Raji (cell line): Measurements from ENCODE around the gene ANKRD11.

ENCODE experiments used
- POLR2A ChIP-seq: IDR thresholded peaks from 2 replicates; pipeline ENCODE4 v1.6.1; 2011; ENCODE audit warnings: low read depth, low read length, control low read depth; ENCODE audit not compliant: insufficient read depth

ANKRD11 gene

DNA sequence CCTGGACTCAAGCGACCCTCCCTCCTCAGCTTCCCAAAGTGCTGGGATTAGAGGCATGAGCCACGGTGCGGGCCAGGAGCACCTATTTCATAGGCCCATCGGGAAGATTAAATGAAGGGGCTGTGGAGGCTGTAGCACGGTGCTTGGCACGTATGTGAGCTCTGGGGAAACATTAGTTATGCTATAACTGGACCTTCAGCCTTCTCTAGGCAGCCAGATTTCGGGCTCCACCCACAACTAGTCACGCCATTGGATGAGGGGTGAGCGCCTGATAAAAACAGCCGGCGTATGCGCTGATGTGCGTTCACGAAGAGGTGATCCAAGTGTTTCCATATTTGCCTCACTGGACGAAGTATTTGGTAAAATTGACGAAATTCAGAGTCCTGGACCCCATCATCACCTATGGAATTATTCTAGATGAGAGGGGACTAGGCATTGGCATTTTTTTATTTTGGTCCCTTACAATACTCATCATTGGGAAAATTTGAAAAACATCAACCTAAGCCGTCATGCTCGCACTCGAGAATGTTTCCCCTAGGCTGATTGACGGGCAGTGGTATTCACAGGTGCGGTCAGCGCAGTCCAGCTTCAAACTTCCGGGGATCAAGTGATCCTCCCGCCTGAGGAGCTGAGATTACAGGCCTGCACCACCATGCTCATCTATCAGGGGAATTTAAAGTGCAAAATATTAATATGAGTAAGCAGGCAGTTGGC lies 1.8 kb upstream of the ANKRD11 start:
- TF ChIP-seq POLR2A: no peak

DNA sequence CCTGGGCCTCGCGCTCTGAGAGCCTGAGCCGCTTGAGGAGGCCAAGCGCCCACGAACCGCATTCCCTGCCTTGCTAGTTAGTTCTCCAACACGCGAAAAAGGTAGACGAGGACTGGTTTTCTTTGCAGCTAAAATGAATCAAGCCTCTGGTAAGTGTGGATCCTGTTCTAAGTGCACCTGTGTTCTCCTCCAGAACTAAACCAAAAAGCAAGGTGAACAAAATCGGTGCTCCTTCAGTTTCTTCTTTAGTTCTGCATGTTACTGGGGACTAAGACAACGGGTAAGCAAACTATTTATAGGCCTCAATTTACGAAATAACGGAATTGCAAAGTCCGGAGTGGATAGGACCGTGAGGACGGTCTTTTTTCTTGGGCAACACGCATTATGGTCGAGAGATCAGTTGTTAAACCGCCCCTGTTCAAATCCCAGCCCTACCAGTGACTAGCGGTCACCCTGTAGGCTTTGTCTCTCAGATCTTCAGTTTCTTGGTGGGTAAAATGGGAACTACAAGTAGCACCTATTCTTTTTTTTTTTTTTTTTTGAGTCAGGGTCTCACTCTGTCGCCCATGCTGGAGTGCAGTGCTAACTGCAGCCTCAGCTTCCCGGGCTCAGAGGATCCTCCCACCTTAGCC lies 993 bp upstream of the ANKRD11 start:
- TF ChIP-seq POLR2A: no peak

DNA sequence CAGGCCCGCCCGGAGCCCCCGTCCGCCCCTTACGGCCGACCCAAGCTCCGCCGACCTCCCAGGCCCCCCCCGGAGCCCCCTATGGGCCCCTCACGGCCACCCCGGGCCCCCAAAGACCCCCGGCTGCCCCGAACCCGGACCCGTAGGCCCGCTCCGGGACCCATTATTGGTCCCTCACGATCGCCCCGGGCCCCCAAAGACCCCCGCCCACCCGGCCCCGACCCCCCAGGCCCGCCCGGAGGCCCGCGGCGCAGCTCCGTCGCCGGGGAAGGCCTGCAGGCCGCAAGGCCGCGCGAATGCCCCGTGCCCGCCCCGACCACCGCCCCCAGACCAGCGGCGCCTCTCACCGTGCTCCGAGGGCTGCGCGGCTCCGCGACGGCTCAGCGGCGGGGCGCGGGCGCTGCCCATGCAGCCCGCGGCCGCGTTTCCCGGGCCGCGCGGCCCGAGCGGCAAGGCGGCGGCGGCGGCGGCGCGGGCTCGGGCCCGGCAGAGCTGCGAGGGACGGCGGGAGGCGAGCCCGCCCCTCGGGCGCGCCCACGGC lies 393 bp downstream of the ANKRD11 start:
- no peak for TF ChIP-seq POLR2A

DNA sequence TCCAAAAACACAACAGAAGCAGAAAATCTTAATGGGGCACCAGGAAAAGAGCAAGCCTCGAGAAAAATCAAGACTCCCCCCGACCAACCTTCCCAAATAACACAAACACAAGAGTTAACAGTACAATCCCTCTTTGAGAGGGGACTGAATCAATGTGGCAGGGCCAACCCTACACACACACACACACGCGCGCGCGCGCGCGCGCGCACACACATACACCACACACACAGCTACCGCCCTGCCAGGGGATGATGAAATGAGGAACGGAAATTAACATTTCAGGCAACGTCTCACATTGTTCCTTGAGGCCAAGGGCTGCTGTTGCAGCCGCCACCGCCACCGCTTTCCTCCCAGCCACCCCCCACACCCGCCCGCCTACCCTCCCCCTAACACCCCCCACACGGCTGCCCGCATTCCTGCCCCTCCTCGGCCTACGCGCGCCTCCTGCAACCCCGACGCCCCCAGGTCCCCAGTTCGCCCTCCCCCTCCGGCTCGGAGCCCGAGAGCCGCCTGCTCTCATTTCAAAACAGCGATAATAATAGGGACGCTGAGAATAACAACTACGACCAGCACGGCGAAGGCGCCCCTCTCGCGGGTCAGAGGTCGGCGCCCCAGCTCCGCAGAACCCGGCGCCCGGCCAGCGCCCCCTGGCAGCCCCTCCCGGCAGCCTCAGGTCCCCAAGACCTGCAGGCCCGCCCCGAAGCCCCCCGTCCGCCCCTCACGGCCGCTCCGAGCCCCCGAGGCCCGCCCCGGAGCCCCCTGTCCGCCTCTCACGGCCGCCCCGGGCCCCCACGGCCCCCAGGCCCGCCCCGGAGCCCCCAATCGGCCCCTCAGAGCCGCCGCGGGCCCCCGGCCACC lies 1.1 kb downstream of the ANKRD11 start:
- TF ChIP-seq POLR2A: peak; percentile 55

DNA sequence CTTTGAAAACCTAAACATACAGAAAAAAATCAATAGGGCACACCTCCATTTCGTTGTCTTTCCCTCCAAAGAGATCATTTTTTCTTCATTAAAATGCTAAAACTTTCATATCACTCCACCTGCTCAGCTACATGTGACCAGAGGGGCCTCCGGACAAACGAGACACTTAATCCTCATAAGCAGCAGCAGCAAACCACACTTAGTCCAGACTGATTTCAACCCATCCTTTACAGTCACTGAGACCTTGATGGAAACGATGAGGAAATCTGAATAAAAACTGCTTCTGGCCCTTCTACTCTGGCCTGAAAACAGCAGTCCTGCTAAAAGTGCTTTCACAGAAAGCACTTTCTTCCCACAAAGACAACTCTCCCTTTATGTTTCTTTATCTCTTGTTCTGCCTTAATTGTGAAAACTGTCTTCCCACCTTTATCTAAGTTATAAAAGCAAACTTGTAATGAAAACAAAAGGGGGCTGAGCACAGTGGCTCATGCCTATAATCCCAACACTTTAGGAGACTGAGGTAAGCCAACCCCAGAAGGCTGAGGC lies 4.6 kb downstream of the ANKRD11 start:
- no peak for TF ChIP-seq POLR2A

DNA sequence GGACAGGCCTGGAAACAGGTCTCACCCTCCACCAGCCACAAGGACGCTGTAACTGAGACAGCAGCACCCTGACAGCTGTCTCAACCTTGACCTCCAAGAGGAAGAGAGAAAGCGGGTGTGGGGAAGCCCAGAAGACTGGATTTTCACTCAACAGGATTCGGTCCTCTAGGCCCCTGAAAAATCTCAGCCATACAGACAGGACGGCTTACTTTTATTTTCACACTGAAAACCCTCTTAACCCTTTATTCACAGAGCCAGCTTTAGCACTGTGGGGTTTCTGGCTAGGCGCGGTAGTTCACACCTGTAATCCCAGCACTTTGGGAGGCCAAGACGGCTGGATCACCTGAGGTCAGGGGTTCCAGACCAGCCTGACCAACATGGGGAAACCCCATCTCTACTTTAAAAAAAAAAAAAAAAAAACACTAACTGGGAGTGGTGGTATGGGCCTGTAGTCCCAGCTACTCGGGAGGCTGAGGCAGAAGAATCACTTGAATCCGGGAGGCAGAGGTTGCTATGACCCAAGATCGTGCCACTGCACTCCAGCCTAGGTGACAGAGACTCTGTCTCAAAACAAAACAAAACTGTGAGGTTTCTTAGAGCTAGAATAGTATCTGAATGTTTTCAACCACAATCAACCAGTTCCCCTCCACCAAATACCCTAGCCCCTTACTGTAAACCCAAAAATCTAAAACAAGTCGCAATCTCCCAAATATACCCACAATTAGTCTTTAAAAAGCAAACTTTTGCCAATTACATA lies 5.3 kb downstream of the ANKRD11 start:
- no peak for TF ChIP-seq POLR2A

DNA sequence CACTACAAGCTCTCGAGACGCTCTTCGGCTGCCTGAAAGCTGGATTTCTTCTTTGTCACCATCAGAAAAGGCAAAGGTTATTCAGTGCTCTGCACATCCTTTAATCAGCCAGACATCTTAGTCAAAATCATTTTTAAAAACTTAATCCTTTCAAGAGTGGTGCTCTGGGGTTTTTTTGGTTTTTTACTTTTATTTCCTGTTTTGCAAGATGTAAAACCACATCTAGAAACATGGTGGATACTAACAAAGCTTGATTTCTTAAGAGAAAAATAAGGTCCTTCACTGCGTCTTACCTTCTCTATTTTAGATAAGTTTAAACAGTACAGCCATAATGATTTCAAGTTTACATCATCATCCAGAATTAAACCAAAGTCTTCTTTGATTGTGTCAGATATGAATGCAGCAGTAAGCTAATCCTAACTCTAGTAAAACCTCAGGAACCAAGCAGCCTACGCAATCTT lies 6.3 kb downstream of the ANKRD11 start:
- TF ChIP-seq POLR2A: no peak

DNA sequence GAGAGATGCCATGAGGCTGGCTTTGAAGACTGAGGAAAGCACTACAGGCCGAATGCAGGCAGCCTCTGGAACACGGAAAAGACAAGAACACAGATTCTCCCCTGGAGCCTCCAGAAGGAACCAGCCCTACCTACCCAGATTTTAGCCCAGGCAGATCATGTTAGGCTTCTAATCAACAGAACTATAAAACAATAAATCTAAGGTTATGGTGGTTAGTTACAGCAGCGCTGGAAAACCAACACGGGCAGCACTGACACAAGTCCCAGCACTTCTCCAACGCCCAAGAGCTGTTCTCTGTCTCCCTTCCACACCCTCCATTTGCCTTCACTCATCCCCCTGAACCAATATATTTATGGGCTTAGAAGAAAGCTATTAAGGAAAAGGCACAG lies 7.5 kb downstream of the ANKRD11 start:
- no peak for TF ChIP-seq POLR2A

DNA sequence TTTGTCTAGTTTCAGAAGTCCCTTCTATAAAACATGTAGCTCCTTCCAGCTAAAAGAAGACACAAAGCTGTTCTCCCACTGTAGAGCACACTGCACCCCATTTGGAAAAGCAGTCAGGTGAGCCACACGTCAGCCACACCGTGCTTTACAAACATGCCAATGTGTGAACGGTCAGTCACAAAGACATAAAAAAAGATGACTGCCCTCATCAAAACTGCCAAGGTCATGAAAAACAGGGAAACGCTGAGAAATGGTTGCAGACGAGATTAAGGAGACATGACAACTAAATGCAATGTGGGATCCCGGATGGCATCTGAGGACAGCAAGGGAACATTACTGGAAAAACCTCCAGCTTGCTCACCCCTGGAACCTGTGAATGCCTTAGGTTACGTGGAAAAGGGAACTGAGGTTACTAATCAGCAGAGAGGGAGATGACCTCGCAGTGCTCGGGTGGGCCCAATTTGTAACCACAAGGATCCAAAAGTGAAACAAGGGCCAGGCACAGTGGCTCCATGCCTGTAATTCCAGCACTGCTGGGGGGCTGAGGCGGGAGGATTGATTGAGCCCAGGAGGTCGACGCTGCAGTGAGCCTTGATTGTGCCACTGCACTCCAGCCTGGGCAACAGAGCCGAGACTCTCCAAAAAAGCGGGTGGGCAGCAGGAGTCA lies 8.1 kb downstream of the ANKRD11 start:
- TF ChIP-seq POLR2A: no peak

DNA sequence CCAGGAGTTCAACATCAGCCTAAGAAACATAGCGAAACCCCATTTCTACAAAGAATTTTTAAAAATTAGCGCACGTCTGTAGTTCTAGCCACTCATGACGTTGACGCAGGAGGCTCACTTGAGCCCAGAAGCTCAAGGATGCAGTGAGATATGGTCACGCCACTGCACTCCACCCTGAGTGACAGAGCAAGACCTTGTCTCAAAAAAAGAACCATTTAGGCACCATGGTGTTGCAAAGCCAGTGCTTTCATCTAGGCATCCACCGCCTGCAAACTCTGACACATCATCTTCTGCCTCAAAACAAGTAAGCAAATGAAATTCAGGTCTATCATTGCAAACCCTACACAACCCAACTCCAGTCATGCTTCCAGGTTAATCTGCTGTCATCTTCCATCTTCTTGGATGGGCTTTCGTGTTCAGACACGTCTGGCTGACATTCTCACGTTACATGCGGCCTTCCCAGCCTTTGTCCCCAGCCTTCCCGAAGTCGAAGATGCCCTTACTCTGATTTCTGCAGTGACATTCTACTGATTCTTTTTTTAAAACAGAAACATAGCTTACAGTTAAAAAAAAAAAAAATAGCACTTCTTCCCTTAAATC lies 8.9 kb downstream of the ANKRD11 start:
- TF ChIP-seq POLR2A: no peak

DNA sequence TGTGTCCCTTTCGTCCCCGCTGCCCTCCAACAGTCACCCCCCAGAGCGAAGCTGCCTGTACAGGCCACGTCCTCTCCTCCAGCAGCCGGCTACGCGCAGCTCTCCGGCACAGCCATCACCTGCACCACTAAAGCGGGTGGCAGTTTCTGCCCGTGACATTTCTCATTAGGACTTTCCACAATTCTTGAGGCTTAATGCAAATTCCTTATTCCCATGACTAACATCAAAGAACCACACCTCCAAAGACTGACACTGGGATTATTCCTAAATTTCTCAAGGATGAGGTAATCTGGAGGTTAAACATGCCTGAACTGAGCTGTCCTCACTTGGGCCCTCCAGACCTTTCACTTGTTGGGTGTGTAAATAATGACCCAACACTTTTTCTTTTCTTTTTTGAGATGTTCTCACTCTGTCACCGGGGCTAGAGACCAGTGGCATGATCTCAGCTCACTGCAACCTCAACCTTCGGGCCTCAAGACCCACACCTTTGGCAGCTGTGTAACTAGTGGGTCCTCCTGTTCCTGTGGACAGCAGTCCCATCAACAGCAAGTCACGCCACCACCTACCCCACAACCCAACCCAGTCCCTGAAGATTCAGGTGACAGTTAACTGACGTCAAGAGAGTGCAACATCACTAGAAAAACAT lies 11.7 kb downstream of the ANKRD11 start:
- TF ChIP-seq POLR2A: no peak

DNA sequence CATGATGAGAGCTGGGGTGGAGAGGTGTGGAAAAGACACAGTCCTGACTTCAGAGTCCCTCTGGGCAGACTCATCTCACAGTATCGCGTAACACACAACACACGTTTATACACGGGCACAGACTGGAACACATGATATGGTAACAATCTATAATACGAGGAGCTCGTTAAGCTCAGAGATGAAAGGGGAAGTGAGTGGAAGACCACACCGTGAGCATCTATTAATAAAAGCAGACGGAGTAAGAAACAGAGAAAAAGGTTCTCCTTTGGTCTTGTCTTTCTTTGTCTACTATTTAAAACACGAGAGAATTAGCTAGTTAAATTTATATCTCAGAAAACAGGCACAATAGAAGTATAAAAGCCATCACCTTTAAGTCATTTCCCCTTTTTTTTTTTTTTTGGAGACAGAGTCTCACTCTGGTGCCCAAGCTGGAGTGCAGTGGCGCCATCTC lies 13.5 kb downstream of the ANKRD11 start:
- no peak for TF ChIP-seq POLR2A

DNA sequence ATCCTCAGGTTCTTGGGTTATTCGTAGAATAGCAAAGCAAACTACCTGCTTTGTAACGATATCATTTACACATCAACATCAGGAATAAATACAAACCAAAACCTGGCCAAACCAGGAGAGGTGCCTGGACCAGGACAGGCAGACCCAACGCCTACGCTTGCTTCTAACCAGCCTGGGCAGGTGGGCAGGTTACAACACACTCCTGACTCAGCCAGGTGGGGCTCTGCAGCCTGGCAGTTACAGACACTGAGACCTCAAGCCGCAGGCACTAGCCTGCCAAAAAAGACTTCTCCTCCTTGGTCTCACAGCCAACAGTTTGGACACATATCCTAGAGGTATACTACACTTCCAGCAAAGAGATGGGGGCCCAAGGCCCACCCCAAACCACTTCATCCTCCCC lies 14.0 kb downstream of the ANKRD11 start:
- TF ChIP-seq POLR2A: no peak
